HepG2 (cell line): Measurements from ENCODE around the gene LRRN2.

Experiments used
- AGO2 ChIP-seq: fragments of 200-400 bp; formaldehyde crosslinking; optimal IDR thresholded peaks from 2 replicates; pipeline ENCODE3; 2017; ENCODE audit warnings: mild to moderate bottlenecking, low read depth, low read length, moderate library complexity
- GTF2F1 ChIP-seq: fragments of 150-350 bp; IDR thresholded peaks from 2 replicates; pipeline ENCODE4 v1.6.1; 2014; ENCODE audit warnings: low read length
- JUND ChIP-seq: sonication (generic); formaldehyde crosslinking; IDR thresholded peaks from 2 replicates; pipeline ENCODE4 v1.8.0; 2022; ENCODE audit warnings: mild to moderate bottlenecking, missing genetic modification reagents
- KDM1A ChIP-seq: IDR thresholded peaks from 2 replicates; pipeline ENCODE4 v1.6.1; 2016; ENCODE audit warnings: missing compliant biosample characterization
- MAFK ChIP-seq, 2 experiments: IDR thresholded peaks in 1 of 2; conservative IDR thresholded peaks in 1 of 2; 2 replicates each; pipeline ENCODE4 v1.6.1; 2011; ENCODE audit warnings: improper control_type of control experiment in 2 of 2, low read length in 2 of 2
- POLR2A ChIP-seq, 2 experiments: IDR thresholded peaks; 2 replicates each; pipeline ENCODE4 v1.6.1; 2011; ENCODE audit warnings: low read depth in 2 of 2, low read length in 2 of 2, mild to moderate bottlenecking in 1 of 2, moderate library complexity in 1 of 2; ENCODE audit not compliant: insufficient read depth in 1 of 2
- RNF2 ChIP-seq: fragments of 450-650 bp; conservative IDR thresholded peaks from 2 replicates; pipeline ENCODE4 v1.6.1; 2016; ENCODE audit warnings: low read depth
- ZNF143 ChIP-seq: sonication (generic); formaldehyde crosslinking; IDR thresholded peaks from 2 replicates; pipeline ENCODE4 v1.4.0; 2020; ENCODE audit warnings: missing genetic modification reagents
- TF ChIP-seq, protein P1 (sequence below): IDR thresholded peaks from 2 replicates; pipeline ENCODE4 v1.6.1; 2012; ENCODE audit warnings: inconsistent platforms

DNA sequence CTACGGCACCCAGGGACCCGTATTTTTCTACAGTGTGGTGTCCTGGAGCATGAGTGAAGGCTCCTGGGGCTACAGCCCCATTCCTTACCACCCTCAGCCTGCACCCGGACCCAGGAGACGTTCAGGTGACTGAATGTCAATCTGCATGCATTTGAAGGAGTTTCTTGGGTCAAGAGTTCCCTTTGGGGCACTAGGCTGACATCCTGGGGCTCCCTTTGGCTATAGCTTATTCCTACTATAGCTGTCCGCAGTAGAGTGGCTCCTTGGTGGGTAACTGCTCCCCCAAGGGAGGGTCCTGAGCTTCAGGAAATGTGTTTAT, 19.9 kb upstream of the LRRN2 start:
- TF ChIP-seq ZNF143 (CRISPR knock-in tag) (no peak), POLR2A (IDR thresholded peaks at IDR 0.05; ENCODE audit: insufficient read depth in 1 of 2, low read depth in 2 of 2, low read length in 2 of 2) (no peak), KDM1A (CRISPR knock-in tag) (no peak), GTF2F1 (no peak), AGO2 (no peak), JUND (CRISPR knock-in tag) (no peak), MAFK (conservative IDR thresholded peaks at IDR 0.05 in 1 of 2, IDR thresholded peaks at IDR 0.05 in 1 of 2; ENCODE audit: low read length in 2 of 2) (no peak), RNF2 (no peak)
- TF ChIP-seq, protein P1, sequence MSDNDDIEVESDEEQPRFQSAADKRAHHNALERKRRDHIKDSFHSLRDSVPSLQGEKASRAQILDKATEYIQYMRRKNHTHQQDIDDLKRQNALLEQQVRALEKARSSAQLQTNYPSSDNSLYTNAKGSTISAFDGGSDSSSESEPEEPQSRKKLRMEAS: no peak
